HEK293 (cell line): Measurements from ENCODE around the gene SLC16A4.

ENCODE experiments used
- CTCF ChIA-PET: fragments of 350-600 bp; formaldehyde crosslinking; extraction: SDS; loops from one replicate; lab custom pipeline; 2021; ENCODE audit warnings: antibody characterized with exemption; lab: Yijun Ruan, JAX
- POLR2A ChIA-PET: fragments of 300-600 bp; formaldehyde crosslinking; extraction: SDS; loops from one replicate; lab custom pipeline; 2020; ENCODE audit warnings: antibody characterized with exemption, inconsistent platforms; lab: Yijun Ruan, JAX
- H3K27ac ChIP-seq: fragments of 200-500 bp; sonication (Bioruptor generic); 2 replicates; pipeline ENCODE4 v1.5.1; 2014; ENCODE audit warnings: low read depth, low read length, control low read depth, inconsistent platforms; ENCODE audit errors: extremely low read depth
- H3K36me3 ChIP-seq, 2 experiments: fragments of 200-500 bp in 1 of 2; sonication (Bioruptor generic) in 1 of 2; 1 replicate in 1 of 2; 2 replicates in 1 of 2; pipeline ENCODE4 v1.5.1; 2014 to 2017; ENCODE audit warnings: inconsistent platforms in 2 of 2, low read length in 2 of 2; ENCODE audit not compliant: control insufficient read depth in 2 of 2, insufficient read depth in 1 of 2
- H3K4me1 ChIP-seq: fragments of 200-500 bp; sonication (Bioruptor generic); 2 replicates; pipeline ENCODE4 v1.5.1; 2014; ENCODE audit warnings: mild to moderate bottlenecking, low read length, inconsistent platforms; ENCODE audit not compliant: control insufficient read depth, insufficient read depth
- H3K4me3 ChIP-seq: 2 replicates; pipeline ENCODE4 v1.5.1; 2011; ENCODE audit warnings: low read depth, mild to moderate bottlenecking, control low read depth, low read length, moderate library complexity
- H3K9me3 ChIP-seq: fragments of 200-500 bp; sonication (Bioruptor generic); 2 replicates; pipeline ENCODE4 v1.5.1; 2014; ENCODE audit warnings: low read depth, low read length, inconsistent platforms; ENCODE audit not compliant: control insufficient read depth, insufficient read depth
- FEZF1 ChIP-seq: fragments of 450-650 bp; formaldehyde crosslinking; IDR thresholded peaks from 2 replicates; pipeline ENCODE4 v1.5.1; 2016; ENCODE audit warnings: missing biosample characterization, missing genetic modification characterization
- GLI2 ChIP-seq: fragments of 450-650 bp; formaldehyde crosslinking; IDR thresholded peaks from 2 replicates; pipeline ENCODE4; 2017; ENCODE audit warnings: missing biosample characterization, missing genetic modification characterization, low read depth, borderline replicate concordance
- GLIS2 ChIP-seq: fragments of 450-650 bp; formaldehyde crosslinking; IDR thresholded peaks from 2 replicates; pipeline ENCODE4 v1.5.1; 2016; ENCODE audit warnings: missing biosample characterization, missing genetic modification characterization
- ZBTB48 ChIP-seq: fragments of 450-650 bp; formaldehyde crosslinking; IDR thresholded peaks from 2 replicates; pipeline ENCODE4 v1.5.1; 2016; ENCODE audit warnings: missing biosample characterization, missing genetic modification characterization
- ZNF132 ChIP-seq: fragments of 450-650 bp; formaldehyde crosslinking; IDR thresholded peaks from 2 replicates; pipeline ENCODE4 v1.5.1; 2017; ENCODE audit warnings: missing biosample characterization, missing genetic modification characterization, borderline replicate concordance
- ZNF138 ChIP-seq: fragments of 450-650 bp; formaldehyde crosslinking; IDR thresholded peaks from 2 replicates; pipeline ENCODE4 v1.5.1; 2016; ENCODE audit warnings: missing biosample characterization, missing genetic modification characterization, borderline replicate concordance
- ZNF140 ChIP-seq: fragments of 450-650 bp; formaldehyde crosslinking; IDR thresholded peaks from 2 replicates; pipeline ENCODE4 v1.5.1; 2016; ENCODE audit warnings: missing biosample characterization, missing genetic modification characterization
- ZNF221 ChIP-seq: fragments of 450-650 bp; formaldehyde crosslinking; IDR thresholded peaks from 2 replicates; pipeline ENCODE4 v1.5.1; 2017; ENCODE audit warnings: missing biosample characterization, missing genetic modification characterization, borderline replicate concordance
- ZNF558 ChIP-seq: fragments of 450-650 bp; formaldehyde crosslinking; IDR thresholded peaks from 2 replicates; pipeline ENCODE4 v1.5.1; 2016; ENCODE audit warnings: missing biosample characterization, missing genetic modification characterization
- ZNF561 ChIP-seq: fragments of 450-650 bp; IDR thresholded peaks from 2 replicates; pipeline ENCODE4 v1.5.1; 2018; ENCODE audit warnings: missing biosample characterization, missing genetic modification characterization, borderline replicate concordance
- ZNF585B ChIP-seq: fragments of 450-650 bp; formaldehyde crosslinking; IDR thresholded peaks from 2 replicates; pipeline ENCODE4 v1.5.1; 2016; ENCODE audit warnings: missing biosample characterization, missing genetic modification characterization
- ZNF837 ChIP-seq: fragments of 450-650 bp; formaldehyde crosslinking; IDR thresholded peaks from 2 replicates; pipeline ENCODE4 v1.5.1; 2016; ENCODE audit warnings: missing biosample characterization, missing genetic modification characterization
- TF ChIP-seq, protein P1 (sequence below): fragments of 450-650 bp; formaldehyde crosslinking; IDR thresholded peaks from 2 replicates; pipeline ENCODE4 v1.5.1; 2017; ENCODE audit warnings: missing biosample characterization, missing genetic modification characterization
- TF ChIP-seq, protein P2 (sequence below): fragments of 450-650 bp; formaldehyde crosslinking; IDR thresholded peaks from 2 replicates; pipeline ENCODE4 v1.5.1; 2016; ENCODE audit warnings: missing biosample characterization, missing genetic modification characterization, borderline replicate concordance
- TF ChIP-seq, protein P3 (sequence below): fragments of 450-650 bp; formaldehyde crosslinking; IDR thresholded peaks from 2 replicates; pipeline ENCODE4 v1.5.1; 2016; ENCODE audit warnings: missing biosample characterization, missing genetic modification characterization, borderline replicate concordance

SLC16A4 gene

DNA sequence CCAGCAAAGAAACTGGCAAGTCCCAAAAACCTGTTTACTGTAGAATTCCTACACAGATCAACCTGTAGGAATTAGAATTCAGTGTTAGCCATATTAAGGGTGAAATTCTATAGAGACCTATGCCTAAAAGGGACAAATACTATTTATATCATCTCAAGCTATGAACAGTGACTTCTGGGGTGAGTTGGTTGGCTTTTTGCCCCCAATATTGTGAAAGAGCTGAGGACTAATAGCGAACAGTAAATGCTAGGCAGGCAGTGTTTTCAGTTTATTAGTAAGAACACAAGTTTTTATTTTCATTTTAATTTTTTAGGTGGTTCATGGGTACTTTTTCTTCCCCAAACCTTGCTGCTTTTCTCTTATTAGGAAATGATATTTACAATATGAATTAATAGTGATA is 15.3 kb downstream of the SLC16A4 start:
- Histone ChIP-seq H3K9me3 (no peaks in the 10 kb centered on the region), H3K36me3 (peaks cover 28 to 85% of the 10 kb centered on the region in 2 experiments), H3K4me3 (no peak overlapping the region), H3K27ac (no peak overlapping the region), H3K4me1 (no peaks in the 10 kb centered on the region)
- POLR2A ChIA-PET = no interaction called here
- TF ChIP-seq ZNF221 (tag by site-specific recombination) = no peak
- no peak for TF ChIP-seq ZNF140 (tag by site-specific recombination)
- TF ChIP-seq, protein P1, sequence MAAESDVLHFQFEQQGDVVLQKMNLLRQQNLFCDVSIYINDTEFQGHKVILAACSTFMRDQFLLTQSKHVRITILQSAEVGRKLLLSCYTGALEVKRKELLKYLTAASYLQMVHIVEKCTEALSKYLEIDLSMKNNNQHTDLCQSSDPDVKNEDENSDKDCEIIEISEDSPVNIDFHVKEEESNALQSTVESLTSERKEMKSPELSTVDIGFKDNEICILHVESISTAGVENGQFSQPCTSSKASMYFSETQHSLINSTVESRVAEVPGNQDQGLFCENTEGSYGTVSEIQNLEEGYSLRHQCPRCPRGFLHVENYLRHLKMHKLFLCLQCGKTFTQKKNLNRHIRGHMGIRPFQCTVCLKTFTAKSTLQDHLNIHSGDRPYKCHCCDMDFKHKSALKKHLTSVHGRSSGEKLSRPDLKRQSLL (tag by site-specific recombination) = no peak
- no peak for TF ChIP-seq GLIS2
- TF ChIP-seq, protein P2, sequence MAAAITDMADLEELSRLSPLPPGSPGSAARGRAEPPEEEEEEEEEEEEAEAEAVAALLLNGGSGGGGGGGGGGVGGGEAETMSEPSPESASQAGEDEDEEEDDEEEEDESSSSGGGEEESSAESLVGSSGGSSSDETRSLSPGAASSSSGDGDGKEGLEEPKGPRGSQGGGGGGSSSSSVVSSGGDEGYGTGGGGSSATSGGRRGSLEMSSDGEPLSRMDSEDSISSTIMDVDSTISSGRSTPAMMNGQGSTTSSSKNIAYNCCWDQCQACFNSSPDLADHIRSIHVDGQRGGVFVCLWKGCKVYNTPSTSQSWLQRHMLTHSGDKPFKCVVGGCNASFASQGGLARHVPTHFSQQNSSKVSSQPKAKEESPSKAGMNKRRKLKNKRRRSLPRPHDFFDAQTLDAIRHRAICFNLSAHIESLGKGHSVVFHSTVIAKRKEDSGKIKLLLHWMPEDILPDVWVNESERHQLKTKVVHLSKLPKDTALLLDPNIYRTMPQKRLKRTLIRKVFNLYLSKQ (tag by site-specific recombination) = no peak
- no peak for TF ChIP-seq FEZF1 (tag by site-specific recombination)
- TF ChIP-seq ZNF138 (tag by site-specific recombination) = no peak
- TF ChIP-seq, protein P3, sequence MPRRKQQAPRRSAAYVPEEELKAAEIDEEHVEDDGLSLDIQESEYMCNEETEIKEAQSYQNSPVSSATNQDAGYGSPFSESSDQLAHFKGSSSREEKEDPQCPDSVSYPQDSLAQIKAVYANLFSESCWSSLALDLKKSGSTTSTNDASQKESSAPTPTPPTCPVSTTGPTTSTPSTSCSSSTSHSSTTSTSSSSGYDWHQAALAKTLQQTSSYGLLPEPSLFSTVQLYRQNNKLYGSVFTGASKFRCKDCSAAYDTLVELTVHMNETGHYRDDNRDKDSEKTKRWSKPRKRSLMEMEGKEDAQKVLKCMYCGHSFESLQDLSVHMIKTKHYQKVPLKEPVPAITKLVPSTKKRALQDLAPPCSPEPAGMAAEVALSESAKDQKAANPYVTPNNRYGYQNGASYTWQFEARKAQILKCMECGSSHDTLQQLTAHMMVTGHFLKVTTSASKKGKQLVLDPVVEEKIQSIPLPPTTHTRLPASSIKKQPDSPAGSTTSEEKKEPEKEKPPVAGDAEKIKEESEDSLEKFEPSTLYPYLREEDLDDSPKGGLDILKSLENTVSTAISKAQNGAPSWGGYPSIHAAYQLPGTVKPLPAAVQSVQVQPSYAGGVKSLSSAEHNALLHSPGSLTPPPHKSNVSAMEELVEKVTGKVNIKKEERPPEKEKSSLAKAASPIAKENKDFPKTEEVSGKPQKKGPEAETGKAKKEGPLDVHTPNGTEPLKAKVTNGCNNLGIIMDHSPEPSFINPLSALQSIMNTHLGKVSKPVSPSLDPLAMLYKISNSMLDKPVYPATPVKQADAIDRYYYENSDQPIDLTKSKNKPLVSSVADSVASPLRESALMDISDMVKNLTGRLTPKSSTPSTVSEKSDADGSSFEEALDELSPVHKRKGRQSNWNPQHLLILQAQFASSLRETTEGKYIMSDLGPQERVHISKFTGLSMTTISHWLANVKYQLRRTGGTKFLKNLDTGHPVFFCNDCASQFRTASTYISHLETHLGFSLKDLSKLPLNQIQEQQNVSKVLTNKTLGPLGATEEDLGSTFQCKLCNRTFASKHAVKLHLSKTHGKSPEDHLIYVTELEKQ (tag by site-specific recombination) = no peak
- TF ChIP-seq ZBTB48 = no peak
- no peak for TF ChIP-seq ZNF561 (tag by site-specific recombination)
- CTCF ChIA-PET = no interaction called here

DNA sequence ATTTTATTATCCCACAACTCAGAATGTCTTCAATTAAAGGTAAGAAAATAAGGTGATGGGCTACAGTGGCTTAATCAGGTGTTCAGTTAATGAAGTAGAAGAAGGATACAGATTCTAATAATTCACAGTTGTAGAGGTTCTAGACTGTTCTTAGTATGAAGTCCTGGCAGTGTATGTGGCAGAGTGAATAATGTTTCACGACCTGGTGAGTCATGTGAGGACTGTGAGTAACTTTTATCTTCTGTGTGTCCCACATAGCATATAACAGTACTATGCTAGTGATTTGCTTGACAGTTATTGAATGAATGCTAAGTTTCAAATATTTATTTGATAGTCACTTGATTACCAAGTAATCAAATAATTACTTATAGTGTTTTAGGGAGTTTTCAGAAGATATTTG is 20.0 kb downstream of the SLC16A4 start:
- CTCF ChIA-PET = no interaction called here
- Histone ChIP-seq H3K36me3 (peaks cover 45 to 67% of the 10 kb centered on the region in 2 experiments), H3K9me3 (no peaks in the 10 kb centered on the region), H3K27ac (no peak overlapping the region), H3K4me1 (no peaks in the 10 kb centered on the region), H3K4me3 (no peak overlapping the region)
- TF ChIP-seq ZNF837 (tag by site-specific recombination) = no peak
- TF ChIP-seq, protein P1 (tag by site-specific recombination) = no peak
- no peak for TF ChIP-seq ZNF132 (tag by site-specific recombination)
- TF ChIP-seq ZNF140 (tag by site-specific recombination) = no peak
- TF ChIP-seq ZNF585B (tag by site-specific recombination) = no peak
- no peak for TF ChIP-seq ZNF558 (tag by site-specific recombination)
- POLR2A ChIA-PET = no interaction called here

DNA sequence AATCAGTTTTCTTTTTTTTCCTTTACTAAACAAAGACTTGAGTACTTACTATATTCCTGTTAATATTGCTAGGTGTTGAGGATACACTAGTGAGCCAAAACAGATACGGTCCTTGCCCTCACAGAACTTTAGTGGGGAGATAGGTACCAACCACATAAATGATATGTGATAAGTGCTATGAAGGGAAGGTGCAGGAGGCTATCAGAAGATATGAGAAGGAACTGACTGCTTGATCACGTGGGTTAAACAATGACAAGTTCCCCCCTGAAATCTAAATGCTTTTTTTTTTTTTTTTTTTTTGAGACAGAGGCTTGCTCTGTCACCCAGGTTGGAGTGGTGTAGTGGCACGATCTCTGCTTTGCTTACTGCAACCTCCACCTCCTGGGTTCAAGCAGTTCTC is 26.6 kb downstream of the SLC16A4 start:
- POLR2A ChIA-PET = no interaction called here

More for the DNA sequence above, 26.6 kb downstream of the SLC16A4 start:
- H3K27ac ChIP-seq = no peak overlapping the region
- no peak overlapping the region for H3K4me3 ChIP-seq
- CTCF ChIA-PET = interaction anchor here (0.7 kb wide), 1 partner anchor 66 kb away, joined by 3 read pairs; no protein-coding TSS in a partner anchor
- peaks cover 45 to 57% of the 10 kb centered on the region in 2 experiments for H3K36me3 ChIP-seq
- TF ChIP-seq GLI2 (tag by site-specific recombination) = no peak
- H3K9me3 ChIP-seq = no peaks in the 10 kb centered on the region
- H3K4me1 ChIP-seq = no peaks in the 10 kb centered on the region
